ENCODE data around the gene HIP1.
"Not testable (repeated sequence)": the region's sequence is repeated elsewhere in the genome, so short reads cannot be mapped to it uniquely, and the experiment has no call there.

Gene HIP1

DNA sequence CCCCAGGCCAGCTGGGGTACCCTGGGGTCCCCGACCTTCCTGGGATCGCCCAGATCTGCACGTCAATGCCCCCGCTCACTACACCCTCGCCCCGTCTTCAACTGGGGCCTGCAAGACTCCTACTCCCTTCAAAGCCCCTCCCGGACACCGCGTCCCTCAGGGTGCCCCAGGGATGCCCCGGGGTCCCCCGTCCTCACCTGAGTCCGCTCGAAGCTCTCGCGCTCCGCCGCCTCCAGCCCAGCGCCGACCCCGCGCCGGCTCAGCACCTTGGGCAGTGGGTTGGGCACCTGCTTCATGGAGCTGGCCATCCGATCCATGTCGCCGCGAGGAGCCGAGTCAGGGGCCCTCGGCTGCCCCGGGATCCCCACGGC, at the start of gene HIP1:
TSS of gene HIP1 (minus strand) at position 338 of the 371 bp plus-strand sequence. CDS start at position 317, 21 bp downstream.
- DNase-seq (ENCODE audit: low spot score), result no peak

DNA sequence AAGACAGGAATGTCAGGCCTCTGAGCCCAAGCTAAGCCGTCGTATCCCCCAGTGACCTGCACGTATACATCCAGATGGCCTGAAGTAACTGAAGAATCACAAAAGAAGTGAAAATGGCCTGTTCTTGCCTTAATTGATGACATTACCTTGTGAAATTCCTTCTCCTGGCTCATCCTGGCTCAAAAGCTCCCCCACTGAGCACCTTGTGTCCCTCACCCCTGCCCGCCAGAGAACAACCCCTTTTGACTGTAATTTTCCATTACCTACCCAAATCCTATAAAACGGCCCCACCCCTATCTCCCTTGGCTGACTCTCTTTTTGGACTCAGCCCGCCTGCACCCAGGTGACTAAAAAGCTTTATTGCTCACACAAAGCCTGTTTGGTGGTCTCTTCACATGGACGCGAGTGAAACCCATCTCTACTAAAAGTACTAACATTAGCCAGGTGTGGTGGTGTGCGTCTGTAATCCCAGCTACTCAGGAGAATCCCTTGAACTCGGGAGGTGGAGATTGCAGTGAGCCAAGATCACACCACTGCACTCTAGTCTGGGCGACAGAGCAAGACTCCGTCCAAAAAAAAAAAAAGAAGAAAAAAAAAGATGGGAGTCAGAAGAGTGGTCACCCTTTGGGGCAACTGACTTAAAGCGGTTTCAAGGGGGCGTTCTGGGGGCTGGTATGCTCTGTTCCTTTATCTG, 49.6 kb upstream of the HIP1 start:
- DNase-seq (ENCODE audit: low spot score), result not testable (repeated sequence)

DNA sequence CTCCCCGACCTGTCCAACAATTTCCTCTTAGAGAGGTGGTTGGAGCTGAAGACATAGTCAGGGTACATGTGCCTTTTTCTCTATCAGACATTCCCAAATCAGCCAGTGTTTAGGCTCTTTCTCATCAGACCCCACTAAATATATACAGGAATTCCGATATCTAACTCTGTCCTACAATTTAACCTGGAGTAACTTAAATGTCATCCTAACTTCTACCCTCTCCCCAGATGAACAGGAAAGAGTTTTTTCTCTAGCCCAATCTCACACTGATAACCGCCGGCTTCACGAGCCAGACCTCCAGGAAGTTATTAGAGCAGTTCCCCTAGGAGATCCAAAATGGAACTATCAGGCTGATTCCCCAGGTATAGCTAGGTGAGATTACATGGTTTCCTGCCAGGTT, 44.3 kb upstream of the HIP1 start:
- DNase-seq (ENCODE audit: low spot score), result not testable (repeated sequence)

DNA sequence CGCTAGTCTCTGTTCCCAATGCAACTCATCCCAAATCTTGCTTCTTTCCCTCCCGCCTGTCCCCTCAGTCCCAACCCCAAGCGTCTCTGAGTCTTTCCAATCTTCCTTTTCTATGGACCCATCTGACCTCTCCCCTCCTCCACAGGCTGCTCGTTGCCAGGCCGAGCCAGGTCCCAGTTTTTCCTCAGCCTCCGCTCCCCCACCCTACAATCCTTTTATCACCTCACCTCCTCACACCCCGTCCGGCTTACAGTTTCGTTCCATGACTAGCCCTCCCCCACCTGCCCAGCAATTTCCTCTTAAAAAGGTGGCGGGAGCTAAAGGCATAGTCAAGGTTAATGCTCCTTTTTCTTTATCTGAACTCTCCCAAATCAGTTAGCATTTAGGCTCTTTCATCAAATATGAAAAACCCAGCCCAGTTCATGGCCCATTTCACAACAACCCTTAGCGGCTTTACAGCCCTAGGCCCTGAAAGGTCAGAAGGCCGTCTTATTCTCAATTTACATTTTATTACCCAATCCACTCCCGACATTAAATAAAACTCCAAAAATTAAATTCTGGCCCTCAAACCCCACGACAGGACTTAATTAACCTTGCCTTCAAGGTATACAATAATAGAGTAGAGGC, 42.0 kb upstream of the HIP1 start:
- DNase-seq (ENCODE audit: low spot score), result not testable (repeated sequence)

DNA sequence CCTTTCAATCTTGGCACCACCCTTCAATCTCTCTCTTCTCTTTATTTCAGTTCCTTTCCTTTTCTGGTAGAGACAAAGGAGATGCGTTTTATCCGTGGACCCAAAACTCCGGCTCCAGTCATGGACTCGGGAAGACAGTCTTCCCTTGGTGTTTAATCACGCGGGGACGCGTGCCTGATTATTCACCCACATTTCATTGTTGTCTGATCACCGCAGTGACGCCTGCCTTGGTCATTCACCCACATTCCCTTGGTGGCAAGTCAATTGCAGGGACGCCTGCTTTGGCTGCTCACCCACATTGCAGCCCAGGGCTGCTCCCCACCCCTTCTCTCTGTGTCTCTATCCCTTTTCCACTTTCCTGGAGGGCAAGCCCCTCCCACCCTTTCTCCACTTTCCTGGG, 40.8 kb upstream of the HIP1 start:
- DNase-seq (ENCODE audit: low spot score), result not testable (repeated sequence)

DNA sequence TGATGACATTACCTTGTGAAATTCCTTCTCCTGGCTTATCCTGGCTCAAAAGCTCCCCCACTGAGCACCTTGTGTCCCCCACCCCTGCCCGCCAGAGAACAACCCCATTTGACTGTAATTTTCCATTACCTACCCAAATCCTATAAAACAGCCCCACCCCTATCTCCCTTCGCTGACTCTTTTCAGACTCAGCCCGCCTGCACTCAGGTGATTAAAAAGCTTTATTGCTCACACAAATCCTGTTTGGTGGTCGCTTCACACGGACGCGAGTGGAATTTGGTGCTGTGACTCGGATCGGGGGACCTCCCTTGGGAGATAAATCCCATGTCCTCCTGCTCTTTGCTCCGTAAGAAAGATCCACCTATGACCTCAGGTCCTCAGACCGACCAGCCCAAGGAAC, 40.3 kb upstream of the HIP1 start:
- DNase-seq (ENCODE audit: low spot score), result not testable (repeated sequence)

DNA sequence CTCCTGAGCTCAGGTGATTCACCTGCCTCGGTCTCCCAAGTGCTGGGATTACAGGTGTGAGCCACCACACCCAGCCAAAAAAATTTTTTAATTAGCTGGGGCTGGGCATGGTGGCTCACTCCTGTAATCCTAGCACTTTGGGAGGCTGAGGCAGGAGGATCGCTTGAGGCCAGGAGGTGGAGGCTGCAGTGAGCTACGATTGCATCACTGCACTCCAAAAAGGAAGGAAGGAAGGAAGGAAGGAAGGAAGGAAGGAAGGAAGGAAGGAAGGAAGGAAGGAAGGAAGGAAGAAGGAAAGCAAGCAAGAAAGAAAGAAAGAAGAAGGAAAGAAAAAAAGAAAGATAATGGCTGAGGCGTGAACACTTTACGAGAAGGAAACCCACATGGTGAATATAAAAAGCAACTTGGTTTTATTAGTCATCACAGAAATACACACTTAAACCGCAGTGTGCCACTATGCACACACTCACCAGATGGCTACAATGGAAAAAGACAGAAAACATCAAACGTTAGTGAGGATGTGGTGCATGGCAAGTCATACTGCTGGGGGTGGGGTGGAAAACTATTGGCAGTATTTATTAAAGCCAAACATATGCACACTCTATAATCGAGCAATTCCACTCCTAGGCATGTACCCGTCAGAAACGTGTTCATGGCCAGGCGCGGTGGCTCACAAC, 37.7 kb upstream of the HIP1 start:
- no peak for DNase-seq (ENCODE audit: low spot score)

DNA sequence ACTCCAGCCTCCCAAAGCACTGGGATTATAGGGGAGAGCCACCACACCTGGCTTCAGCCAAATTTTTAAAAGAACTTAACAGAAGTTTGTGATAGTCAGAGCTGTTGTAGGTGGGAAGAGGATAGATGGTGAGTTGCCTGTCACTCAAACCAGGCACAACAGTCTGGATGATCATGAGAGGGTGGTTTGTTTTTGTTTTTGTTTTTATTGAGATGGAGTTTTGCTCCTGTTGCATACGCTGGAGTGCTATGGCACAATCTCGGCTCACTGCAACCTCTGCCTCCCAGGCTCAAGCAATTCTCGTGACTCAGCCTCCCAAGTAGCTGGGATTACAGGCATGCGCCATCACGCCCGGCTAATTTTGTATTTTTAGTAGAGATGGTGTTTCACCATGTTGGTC, 35.2 kb upstream of the HIP1 start:
- DNase-seq (ENCODE audit: low spot score), result not testable (repeated sequence)

DNA sequence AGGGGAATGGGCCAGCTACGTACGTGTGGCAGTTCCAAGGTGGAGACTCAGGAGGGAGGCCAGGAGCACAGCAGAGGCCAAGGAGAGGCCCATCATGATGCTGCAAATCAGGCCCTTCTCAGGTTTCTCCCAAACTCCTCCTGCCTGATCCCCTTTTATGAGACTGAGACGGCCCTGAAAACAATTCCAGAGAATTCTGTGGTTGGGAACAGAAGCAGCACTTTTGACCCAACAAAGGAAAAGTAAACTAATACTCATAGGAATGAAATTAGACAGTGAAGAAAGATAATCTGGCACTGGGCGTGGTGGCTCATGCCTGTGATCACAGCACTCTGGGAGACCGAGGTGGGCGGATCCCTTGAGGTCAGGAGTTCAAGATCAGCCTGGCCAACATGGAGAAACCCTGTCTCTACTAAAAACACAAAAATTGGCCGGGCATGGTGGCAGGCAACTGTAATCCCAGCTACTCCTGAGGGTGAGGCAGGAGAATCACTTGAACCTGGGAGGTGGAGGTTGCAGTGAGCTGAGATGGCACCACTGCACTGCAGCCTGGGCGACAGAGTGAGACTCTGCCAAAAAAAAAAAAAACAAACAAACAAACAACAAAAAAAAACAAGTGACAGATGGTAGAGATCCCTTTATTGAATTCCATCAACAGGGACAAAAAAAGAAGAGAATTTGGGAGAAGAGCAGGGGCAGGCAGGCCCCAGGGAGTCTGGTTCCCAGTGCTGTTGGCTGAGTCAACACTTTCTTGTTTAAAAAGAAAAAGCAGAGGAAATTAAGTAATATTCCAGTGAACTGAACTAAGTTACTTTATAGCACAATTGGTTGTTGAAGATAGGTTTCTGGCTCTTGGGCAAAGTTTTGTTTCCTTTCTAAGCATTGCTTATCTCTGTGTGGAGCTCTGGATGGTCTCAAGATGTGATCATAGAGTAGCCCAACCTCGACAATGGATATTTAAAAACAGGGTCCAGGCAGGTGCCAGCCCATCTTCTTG, 33.6 kb upstream of the HIP1 start, which contains the start of gene CCL26:
TSS of gene CCL26 (minus strand) at position 131 of the 997 bp plus-strand sequence. CDS start at position 96, 35 bp downstream.
- no peak for DNase-seq (ENCODE audit: low spot score)

DNA sequence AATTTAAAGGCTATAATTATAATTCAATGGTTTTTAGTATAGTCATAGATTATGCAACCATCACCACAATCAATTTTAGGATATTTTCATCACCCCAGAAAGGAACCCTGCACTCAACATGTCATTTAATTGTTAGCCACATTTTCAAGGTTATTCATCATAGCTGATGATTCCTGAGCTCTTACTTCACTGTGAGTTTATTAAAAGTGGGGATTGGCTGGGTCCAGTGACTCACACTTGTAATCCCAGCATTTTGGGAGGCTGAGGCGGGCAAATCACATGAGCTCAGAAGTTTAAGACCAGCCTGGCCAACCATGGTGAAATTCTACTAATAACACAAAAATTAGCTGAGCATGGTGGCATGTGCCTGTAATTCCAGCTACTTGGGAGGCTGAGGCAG, 32.5 kb upstream of the HIP1 start:
- DNase-seq (ENCODE audit: low spot score), result no peak

DNA sequence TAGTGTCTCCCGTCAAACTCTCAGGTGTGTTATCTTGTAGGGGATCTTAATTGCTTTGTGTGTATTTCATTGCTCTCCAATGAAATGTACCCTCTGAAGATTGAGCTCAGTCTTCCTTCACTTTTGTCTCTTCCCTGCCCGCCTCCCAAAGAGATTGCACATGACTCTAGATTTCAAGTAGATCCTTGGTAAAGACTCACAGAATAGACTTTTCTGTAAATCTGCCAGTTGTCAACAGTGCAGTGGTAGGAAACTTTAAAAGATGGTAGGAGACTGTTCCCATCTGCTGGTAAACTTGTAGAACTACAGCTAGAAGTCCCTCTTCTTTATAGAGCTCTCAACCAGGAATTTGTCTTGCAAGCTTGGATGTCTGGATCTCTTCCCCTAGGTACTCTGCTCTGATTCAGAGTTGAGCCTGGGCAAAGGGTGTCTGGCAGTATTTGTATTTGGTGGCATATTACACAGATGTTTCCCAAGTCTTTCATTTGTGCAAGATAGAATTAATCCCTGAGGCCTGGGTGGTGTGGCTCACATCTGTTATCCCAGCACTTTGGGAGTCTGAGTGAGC, 23.7 kb upstream of the HIP1 start:
- DNase-seq (ENCODE audit: low spot score), result peak; percentile 58

DNA sequence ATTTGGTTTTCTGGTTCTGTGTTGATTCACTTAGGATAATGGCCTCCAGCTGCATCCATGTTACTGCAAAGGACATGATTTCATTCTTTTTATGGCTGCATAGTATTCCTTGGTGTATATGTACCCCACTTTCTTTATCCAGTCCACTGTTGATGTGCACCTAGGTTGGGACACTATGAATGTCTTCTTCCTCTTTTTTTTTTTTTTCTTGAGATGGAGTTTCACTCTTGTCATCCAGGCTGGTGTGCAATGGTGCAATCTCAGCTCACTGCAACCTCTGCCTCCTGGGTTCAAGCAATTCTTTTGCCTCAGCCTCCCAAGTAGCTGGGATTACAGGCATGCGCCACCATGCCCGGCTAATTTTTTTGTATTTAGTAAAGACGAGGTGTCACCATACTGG, 23.1 kb upstream of the HIP1 start:
- not testable (repeated sequence) for DNase-seq (ENCODE audit: low spot score)

DNA sequence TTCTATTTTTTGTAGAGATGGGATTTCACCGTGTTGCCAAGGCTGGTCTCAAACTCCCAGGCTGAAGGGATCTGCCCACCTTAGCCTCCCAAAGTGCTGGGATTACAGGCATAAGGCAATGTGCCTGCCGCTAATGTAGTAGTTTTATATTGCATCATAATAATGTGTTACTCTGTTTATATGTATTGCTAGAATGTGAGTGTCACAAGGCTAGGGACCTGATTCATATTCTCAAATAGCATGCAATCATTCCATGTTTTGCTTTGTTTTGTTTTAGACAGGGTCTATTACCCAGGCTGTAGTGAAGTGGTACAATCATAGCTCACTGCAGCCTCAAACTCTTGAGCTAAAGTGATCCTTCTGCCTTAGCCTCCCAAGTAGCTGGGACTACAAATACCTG, 19.8 kb upstream of the HIP1 start:
- DNase-seq (ENCODE audit: low spot score), result no peak

DNA sequence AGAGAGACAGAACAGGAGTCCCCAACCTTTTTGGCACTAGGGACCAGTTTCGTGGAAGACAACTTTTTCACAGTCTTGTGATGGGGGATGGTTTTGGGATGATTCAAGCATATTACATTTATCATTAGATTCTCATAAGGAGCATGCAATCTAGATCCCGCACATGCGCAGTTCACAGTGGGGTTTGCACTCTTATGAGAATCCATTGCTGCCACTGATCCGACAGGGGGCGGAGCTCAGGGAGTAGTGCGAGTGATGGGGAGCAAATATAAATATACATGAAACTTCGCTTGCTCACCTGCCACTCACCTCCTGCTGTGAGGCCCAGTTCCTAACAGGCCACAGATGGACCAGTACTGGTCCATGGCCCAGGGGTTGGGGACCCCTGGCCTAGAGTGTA, 19.1 kb upstream of the HIP1 start:
- no peak for DNase-seq (ENCODE audit: low spot score)

DNA sequence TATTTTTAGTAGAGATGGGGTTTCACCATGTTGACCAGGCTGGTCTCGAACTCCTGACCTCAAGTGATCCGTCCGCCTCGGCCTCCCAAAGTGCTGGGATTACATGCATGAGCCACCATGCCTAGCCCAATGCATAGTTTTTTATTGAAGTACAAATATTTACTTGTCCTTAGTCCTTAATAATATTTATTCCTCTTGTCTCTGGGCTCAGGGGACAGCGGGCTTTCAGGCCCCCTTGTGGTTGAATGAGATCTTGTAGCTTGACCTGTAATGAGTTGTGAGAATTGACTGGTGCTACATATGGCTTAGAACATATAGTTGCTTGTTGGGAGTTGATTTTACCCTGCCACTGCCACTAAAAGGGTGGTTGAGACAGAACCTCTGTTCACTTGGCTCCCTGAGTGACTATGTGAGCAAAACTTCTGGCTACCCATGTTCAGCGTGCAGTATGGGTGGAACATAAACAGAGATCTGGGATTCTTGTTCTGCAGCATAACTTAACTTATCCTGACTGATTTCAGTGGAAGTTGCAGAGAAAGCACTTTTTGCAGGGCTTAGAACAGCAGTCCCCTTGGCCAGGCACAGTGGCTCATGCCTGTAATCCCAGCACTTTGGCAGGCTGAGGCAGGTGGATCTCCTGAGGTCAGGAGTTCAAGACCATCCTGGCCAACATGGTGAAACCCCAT, 18.4 kb upstream of the HIP1 start:
- DNase-seq (ENCODE audit: low spot score), result peak; percentile 33

DNA sequence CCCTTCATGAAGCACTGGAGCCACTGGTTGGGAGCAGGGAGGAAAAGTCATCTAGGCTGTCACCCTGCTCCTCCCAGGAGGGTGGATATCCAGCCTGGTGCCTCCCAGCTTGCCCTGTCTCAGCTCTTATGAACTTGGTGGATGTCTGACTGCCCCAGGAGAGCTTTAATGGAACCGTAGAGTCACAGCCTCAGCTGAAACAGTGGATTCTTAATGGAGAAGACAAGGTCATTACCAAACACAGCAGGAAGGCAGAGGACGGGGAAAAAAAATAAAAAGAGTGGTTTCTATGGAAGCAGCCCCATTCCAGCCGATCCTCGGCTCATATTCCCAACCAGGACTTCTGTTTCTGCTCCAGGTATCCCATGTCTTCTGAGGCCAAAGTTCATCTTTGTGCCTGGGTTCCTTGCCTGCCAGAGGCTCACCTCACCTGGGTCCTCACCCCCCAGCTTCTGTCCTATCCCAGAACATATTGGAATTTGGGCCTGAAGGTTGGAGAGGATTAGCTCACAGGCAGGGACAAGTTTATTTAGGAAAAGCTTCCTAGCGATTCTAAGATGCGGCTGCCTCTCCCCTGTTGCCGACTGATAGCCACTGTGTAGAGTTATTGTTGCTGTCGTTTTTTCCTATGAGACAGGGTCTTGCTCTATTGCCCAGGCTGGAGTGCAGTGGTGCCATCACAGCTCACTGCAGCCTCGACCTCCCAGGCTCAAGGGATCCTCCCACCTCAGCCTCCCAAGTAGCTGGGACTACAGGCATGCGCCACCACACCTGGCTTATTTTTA, 17.7 kb upstream of the HIP1 start:
- DNase-seq (ENCODE audit: low spot score), result no peak

DNA sequence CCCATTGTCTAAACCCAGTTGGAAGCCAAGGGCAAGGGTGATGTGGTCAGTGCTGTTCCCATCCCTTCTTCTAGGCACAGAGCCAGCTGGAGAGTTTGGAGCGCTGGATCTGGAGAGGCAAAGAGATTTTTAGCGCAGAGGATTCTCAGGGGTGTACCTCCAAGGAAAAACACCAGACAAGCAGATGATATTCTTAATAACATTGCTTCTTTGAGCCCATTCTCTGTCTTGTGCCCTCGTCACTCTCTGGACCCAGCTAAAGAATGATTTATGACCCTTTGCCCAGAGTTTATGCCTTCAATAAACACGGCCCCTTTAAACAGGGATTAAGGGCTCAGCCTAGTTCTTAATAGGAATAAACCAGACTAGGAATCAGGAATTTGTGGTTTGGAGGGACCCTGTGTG, 4.7 kb upstream of the HIP1 start:
- no peak for DNase-seq (ENCODE audit: low spot score)

DNA sequence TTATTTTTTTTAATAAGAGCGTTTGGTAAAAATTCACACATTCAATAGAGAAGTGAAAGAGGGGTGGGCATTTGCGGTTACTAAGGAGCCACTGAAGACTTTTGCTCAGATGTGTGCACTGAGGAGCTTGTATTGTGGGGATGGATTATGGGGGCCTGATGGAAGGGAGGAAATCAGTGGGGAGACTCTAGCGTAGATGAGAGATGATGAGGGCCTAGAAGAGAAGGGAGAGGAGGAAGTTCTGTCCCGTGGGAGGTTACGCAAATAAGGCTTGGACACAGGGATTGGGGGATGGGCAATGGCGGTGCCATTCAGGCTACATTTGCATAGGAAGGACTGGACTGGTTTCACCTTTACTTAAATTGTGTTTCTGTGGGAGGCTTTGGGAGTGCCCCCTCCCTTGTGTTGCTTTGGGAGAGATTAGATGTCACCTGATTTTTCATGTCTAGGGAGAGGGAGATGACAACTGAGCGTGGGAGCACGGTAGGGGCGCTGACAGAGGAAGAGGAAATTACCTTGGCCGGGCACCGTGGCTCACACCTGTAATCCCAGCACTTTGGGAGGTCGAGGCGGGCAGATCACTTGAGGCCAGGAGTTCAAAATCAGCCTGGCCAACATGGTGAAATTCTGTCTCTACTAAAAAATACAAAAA, 2.2 kb upstream of the HIP1 start:
- no peak for DNase-seq (ENCODE audit: low spot score)

DNA sequence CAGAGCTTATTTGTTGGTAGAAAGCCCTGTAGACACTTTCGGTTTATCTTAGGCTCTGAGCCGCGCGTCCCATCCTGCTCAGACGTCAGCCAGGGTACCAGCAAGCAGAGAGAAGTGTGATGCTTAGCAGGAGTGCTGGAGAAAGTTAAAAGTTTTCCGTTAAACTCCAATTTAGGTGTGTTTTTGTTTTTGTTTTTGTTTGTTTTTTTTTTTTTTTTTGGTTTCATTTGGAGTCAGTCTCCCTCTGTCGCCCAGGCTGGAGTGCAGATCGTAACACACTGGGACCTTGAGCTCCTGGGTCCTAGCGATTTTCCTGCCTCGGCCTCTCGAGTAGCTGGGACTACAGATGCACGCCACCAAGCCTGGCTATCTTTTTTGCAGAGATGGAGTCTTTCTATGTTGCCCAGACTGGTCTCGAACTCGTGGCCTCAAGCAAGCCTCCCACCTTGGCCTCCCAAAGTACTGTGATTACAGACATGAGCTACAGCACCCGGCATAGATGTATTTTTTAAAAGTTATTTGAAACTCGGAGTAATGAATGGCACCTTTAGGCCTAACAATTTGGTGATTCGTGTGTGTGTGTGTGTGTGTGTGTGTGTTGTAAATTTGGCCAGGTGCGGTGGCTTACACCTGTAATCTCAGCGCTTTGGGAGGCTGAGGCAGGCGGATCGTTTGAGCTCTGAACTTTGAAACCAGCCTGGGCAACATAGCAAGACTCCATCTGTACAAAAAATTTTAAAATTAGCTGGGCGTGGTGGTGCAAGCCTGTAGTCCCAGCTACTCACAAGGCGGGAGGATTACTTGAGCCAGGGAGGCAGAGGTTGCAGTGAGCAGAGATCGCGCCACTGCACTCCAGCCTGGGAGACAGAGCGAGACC, 1.3 kb upstream of the HIP1 start:
- DNase-seq (ENCODE audit: low spot score), result no peak

All from kidney capillary endothelial cell (primary cell).